ENCODE measurements around the gene SKA3.
"Not testable (repeated sequence)": the region's sequence is repeated elsewhere in the genome, so short reads cannot be mapped to it uniquely, and the experiment has no call there.

SKA3 gene

DNA sequence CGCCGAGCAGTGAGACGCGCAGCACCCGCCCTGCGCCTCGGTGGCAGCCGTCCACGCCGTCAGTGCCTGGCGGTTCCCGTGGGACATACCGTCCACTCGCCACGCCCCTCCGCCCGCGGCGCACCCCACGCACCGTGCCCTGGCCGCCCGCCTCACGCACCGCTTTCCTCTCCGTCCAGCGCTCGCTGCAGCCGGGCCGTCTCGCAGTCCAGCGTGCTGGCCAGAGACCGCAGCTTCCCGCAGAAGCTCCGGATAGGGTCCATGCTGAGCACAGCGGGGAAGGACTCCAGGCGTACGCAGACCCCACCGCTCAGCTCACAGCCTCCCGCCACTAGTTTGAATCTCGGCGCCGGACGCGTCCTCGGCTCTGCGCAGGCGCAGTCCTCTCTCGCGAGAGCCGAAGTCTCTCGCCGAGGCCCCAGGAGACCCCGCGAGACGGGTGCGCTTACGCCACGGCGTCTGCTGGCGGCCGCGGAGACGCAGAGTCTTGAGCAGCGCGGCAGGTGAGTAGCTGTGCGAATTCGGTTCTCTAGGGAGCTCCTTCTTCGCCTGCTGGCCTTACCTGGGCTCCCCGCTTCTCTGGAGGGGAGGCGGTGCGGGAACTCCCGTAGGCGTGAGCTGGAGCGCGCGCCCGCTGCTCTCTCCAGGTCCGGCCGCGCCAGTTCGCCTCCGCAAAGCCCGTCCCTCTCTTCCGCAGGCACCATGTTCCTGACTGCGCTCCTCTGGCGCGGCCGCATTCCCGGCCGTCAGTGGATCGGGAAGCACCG lies at the start of gene SKA3, which contains the start of gene MRPL57:
SKA3 (minus strand) TSS at position 338 of the 767 bp plus-strand sequence; CDS start at position 263, 75 bp downstream.
MRPL57 (plus strand) TSS at position 444 of the 767 bp plus-strand sequence; CDS start at position 703, 259 bp downstream.
- FAIRE-seq = no peak

- FAIRE-seq = no peak
Observed at GRCh38 chr13:21225082-21225481, 48.7 kb upstream of the SKA3 start.

DNA sequence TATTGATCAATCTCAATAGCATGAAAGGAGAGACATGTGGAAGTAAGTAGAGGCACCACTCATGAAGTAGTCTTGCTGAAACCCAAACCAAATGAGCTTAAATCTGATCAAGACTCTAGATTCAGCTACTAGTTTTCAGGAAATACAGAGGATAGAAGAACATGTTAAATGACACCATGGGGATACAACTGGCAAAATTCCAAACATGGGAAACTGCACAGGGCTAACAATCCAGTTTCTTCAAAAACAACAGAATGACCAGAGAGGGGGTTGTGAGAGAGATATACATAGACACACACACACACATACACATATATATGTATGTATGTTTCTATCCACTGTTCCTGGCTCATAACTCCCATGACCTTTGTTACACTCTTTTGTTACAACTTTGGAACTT lies 44.9 kb upstream of the SKA3 start:
- no peak for FAIRE-seq

DNA sequence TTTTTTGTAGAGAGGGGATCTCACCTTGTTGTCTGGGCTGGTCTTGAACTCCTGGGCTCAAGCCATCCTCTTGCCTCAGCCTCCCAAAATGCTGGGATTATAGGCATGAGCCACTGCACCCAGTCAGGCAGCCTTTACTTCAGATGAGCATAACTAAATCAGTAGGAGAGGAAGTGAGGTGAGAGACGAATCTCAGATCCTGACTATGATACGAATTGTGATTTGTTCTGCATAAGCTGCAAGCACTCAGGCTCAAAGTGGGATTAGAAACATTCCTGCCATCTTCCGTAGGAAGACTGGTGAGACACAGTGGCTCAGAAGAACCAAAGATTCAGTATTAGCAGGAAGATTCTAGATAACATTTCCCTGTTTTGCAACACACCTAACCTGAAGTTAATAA lies 43.4 kb upstream of the SKA3 start:
- FAIRE-seq = not testable (repeated sequence)

DNA sequence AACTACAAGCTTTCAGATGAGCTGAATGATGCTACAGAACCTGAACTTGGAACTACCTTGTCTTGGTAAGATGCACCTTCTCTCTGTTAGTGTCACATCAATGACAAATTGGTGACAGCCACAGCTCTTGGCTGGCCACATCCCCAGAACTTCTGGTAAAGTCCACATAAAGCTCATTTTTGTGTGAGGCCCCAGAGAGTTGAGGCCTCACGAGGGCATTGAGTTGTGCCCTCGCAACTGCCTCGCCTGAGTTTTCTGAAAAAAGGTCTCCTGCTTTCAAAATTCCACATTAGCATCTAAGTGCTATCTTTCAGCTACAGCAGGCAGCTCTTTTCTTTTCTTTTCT lies 42.7 kb upstream of the SKA3 start:
- no peak for FAIRE-seq

GRCh38 chr13:21218351-21219035 lies 42.1 kb upstream of the SKA3 start:
- FAIRE-seq = peak; percentile 87

- FAIRE-seq = no peak
Observed at GRCh38 chr13:21216332-21216731, 40.0 kb upstream of the SKA3 start.

- FAIRE-seq = not testable (repeated sequence)
Observed at GRCh38 chr13:21215419-21215818, 39.1 kb upstream of the SKA3 start.

DNA sequence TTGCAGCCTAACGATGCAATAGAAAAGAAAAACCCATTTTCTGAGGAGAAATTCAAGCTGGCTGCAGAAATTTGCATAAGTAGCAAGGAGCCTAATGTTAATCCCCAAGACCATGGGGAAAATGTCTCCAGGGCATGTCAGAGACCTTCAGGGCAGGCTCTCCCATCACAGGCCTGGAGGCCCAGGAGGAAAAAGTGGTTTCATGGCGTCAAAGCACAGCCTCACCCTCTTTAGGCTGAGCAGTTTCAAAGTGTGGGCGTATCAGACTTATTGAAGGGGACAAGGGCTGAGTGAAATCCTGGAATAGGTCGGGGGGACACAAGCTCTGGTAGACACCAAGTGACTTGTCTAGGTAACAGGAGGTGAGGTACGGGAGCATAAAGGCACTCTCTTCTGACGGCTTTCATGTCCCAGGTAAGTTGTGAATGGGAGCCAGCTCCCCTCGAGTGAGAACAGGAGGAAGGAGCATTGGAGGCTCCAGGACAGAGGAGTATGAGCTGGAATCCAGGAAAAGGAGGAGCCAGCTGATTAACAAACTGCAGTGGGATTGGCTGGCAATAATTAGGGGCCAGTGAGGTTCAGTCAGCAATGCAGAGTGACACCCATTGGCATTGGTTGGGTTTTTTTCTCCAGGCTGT lies 35.9 kb upstream of the SKA3 start:
- FAIRE-seq = no peak

GRCh38 chr13:21208652-21209154 lies 32.4 kb upstream of the SKA3 start:
- no peak for FAIRE-seq

DNA sequence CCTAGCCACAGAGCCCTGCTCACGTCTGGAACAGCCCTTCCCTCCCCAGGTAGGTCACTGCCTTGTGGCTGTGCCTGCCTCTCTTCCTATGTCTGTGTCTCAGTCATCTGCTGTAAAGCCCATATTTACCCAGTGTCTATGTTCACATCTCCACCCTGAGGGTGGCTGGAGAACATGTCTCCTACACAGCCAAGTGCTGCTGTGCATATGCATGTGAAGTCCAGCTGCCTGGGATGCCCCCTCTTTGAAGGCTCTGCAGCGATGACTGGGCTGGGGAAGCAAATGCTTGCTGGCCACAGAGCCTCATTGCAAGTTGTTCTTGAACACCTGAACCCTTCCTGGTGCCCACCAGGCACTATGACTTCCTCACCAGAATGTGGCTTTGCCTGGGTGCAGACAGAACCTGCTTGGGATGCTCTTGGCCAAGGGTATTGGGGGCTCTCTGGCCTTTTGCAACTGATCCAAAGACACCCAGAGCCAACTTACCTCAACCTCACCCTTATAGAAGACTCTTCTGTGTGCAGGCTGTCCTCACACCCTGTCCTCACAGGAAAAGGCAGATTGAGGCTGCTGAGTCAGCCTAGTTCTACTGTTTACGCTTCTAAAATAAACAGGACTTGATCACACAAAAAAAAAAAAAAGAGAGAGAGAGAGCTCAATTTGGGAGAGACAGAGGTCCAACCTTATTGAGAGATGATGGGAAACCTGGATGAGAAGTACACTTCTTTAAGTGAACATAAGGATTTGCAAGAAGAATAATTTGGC lies 26.6 kb upstream of the SKA3 start:
- no peak for FAIRE-seq

DNA sequence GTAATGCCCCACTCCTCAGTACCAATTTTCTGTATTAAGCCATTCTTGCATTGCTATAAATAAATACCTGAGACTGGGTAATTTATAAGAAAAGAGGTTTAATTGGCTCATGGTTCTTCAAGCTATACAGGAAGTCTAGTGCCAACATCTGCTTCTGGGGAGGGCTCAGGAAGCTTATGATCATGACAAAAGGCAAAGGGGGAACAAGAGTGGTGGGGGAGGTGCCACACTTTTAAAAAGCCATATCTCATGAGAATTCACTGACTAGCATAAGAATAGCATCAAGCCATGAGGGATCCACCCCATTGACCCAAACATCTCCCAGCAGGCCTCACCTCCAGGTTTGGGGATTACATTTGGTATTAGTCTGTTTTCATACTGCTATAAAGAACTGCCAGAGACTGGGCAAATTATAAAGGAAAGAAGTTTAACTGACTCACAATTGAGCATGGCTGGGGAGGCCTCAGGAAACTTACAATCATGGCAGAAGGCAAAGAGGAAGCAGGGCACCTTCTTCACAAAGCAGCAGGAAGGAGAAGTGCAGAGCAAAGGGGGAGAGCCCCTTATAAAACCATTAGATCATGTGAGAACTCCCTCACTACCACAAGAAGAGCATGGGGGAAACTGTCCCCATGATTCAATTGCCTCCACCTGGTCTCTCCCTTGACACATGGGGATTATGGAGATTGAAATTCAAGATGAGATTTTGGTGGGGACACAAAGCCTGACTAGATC lies 25.3 kb upstream of the SKA3 start:
- not testable (repeated sequence) for FAIRE-seq

GRCh38 chr13:21198391-21198790 lies 22.0 kb upstream of the SKA3 start:
- FAIRE-seq = not testable (repeated sequence)

GRCh38 chr13:21197606-21198225 lies 21.4 kb upstream of the SKA3 start:
- FAIRE-seq = not testable (repeated sequence)

GRCh38 chr13:21194756-21195155 lies 18.4 kb upstream of the SKA3 start:
- FAIRE-seq = not testable (repeated sequence)

- not testable (repeated sequence) for FAIRE-seq
Observed at GRCh38 chr13:21186410-21186809, 10.1 kb upstream of the SKA3 start.

- no peak for FAIRE-seq
Observed at GRCh38 chr13:21181671-21182070, 5.3 kb upstream of the SKA3 start.

GRCh38 chr13:21176982-21177284 lies 581 bp upstream of the SKA3 start:
- no peak for FAIRE-seq

DNA sequence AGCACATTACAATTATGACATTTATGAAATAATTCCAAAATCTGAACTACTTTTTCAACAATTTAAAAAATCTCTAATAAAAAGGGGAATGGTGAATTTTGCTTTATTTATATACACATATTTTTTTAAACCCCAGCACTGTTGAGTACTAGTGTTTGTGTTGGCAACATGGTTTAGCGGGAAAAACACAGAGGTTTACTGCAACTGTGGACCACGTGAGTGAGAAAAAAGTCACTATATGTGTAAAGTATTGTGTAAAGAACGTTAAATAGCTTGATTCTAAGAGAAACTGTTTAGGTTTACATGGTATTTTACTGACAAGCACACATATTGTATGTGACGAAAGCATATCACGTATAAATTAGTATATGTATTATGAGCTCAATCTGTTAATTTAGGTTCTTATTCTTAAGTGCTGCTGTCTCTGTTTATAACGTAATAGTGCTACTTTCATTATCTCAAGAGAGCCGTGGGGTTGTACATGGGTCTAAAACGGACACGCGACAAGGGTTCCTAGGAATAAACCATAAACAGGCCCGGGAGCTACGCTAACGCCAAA lies 617 bp downstream of the SKA3 start:
- FAIRE-seq = no peak

DNA sequence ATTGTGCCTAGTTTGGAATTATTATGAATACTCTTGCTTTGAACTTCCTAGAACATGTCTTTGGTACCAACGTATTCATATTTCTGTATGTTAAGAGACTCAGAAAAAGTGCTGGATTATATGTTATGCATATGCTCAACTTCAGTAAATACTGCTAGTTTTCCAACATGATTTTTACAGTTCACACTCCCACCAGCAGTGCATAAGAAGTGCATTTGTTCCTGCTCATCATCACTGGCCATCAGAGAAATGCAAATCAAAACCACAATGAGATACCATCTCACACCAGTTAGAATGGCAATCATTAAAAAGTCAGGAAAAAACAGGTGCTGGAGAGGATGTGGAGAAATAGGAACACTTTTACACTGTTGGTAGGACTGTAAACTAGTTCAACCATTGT lies 2.6 kb downstream of the SKA3 start:
- not testable (repeated sequence) for FAIRE-seq

DNA sequence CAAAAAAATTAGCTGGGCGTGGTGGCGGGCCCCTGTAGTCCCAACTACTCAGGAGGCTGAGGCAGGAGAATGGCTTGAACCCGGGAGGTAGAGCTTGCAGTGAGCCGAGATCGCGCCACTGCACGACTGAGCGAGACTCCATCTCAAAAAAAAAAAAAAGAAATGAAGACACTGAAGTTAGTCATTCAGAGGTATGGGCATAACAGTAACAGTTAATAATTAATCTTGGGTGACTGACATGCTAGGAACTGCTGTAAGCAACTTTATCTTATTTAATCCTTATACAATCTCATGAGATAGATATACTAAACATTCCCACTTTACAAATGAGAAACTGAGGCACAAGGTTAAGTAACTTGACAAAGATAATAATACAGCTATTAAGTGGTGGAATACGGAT lies 4.9 kb downstream of the SKA3 start:
- FAIRE-seq = no peak

All from endometrium (tissue), 2 donors.